CD4-positive, alpha-beta T cell treated with Interleukin-17A for 1 hour (primary cell): Measurements from ENCODE around the gene FKBP2.
"Not testable (repeated sequence)": the region's sequence is repeated elsewhere in the genome, so short reads cannot be mapped to it uniquely, and the experiment has no call there.

ENCODE experiments used
- DNase-seq: peaks from one replicate; pipeline ENCODE4 v3.0.0-alpha.2; 2020

The FKBP2 gene

GRCh38 chr11:64234647-64235379 lies 6.1 kb upstream of the FKBP2 start:
- DNase-seq: peak; percentile 45

GRCh38 chr11:64235437-64236161 lies 5.3 kb upstream of the FKBP2 start:
- no peak for DNase-seq

GRCh38 chr11:64237484-64237951 lies 3.4 kb upstream of the FKBP2 start:
- no peak for DNase-seq

- no peak for DNase-seq
Measured at GRCh38 chr11:64238076-64238475, 2.8 kb upstream of the FKBP2 start.

- DNase-seq: no peak
Measured at GRCh38 chr11:64238999-64239398, 1.9 kb upstream of the FKBP2 start.

- no peak for DNase-seq
Measured at GRCh38 chr11:64239662-64240434, 1.0 kb upstream of the FKBP2 start.

- DNase-seq: peak; percentile 100
Measured at GRCh38 chr11:64241241-64241490, 271 bp downstream of the FKBP2 start.

GRCh38 chr11:64241491-64242374 lies 838 bp downstream of the FKBP2 start:
- DNase-seq: peak; percentile 19

- DNase-seq: no peak
Measured at GRCh38 chr11:64243236-64243854, 2.5 kb downstream of the FKBP2 start.

GRCh38 chr11:64244107-64244506 lies 3.2 kb downstream of the FKBP2 start:
- no peak for DNase-seq

- no peak for DNase-seq
Measured at GRCh38 chr11:64244966-64245365, 4.1 kb downstream of the FKBP2 start.

- DNase-seq: peak; percentile 66
Measured at GRCh38 chr11:64245401-64245796, 4.5 kb downstream of the FKBP2 start.

- peak; percentile 69 for DNase-seq
Measured at GRCh38 chr11:64245797-64246620, 5.1 kb downstream of the FKBP2 start.

- DNase-seq: not testable (repeated sequence)
Measured at GRCh38 chr11:64246621-64246870, 5.7 kb downstream of the FKBP2 start.

GRCh38 chr11:64246871-64247728 lies 6.2 kb downstream of the FKBP2 start, which contains the start of gene PPP1R14B:
TSS of gene PPP1R14B (minus strand) at chr11:64246943. CDS start at chr11:64246673, 270 bp downstream.
- peak; percentile 82 for DNase-seq

- DNase-seq: no peak
Measured at GRCh38 chr11:64247729-64248531, 7.0 kb downstream of the FKBP2 start.

GRCh38 chr11:64248578-64248977 lies 7.7 kb downstream of the FKBP2 start:
- no peak for DNase-seq

GRCh38 chr11:64249038-64249437 lies 8.1 kb downstream of the FKBP2 start:
- no peak for DNase-seq

GRCh38 chr11:64249563-64250414 lies 8.9 kb downstream of the FKBP2 start:
- DNase-seq: no peak
